RWPE1 (cell line): ENCODE data around the gene C1orf21.

Experiments used
- CTCF ChIA-PET: fragments of 350-600 bp; sonication (Branson Sonifier 250); formaldehyde crosslinking; extraction: SDS; loops from one replicate; lab custom pipeline; 2021; lab: Yijun Ruan, JAX
- POLR2A ChIA-PET: fragments of 400-600 bp; formaldehyde crosslinking; extraction: SDS; loops from one replicate; lab custom pipeline; 2020; ENCODE audit warnings: antibody characterized with exemption; ENCODE audit not compliant: low non-redundant PET; lab: Yijun Ruan, JAX
- DNase-seq: peaks from one replicate; pipeline ENCODE4 v3.0.0; 2012; ENCODE audit warnings: low spot score
- H3K27ac ChIP-seq: fragments of 450-650 bp; 2 replicates; pipeline ENCODE4 v1.5.1; 2017
- TF ChIP-seq, protein P1 (sequence below): fragments of 450-650 bp; conservative IDR thresholded peaks from 2 replicates; pipeline ENCODE4 v1.5.1; 2017; ENCODE audit warnings: low read depth, mild to moderate bottlenecking

Gene C1orf21

DNA sequence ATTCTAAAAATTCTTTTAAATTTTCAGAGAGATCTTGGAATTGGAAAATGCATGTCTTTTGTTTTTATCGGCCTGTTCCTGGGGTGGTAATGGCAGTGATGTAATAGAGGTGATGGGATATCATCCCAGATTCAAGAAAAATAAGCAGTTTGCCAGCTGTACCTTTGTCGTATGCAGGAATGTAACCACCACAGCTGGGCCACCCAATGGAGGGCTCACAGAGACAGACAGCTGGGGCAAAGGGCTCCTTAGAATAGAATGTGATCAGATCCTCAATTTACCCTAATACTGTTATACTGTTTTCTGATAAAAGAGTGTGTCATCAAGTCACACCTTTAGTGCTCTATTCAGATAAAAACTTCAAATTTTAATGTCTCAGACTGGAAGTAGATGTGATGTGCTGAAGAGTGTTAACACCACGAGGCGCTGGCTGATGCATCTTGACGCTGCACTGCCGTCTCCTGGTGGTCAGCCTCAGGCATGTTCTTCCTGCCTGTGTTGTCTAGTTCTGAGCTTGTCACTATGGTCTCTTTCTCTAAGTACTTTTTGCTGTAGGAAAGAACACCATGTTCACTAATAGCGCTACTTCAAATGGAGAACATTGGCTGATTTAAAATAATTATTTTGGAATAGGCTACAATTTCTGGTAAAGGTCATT, 78.8 kb downstream of the C1orf21 start:
- DNase-seq = no peak
- ChIA-PET POLR2A (no interaction called here), CTCF (interaction anchor here (0.6 kb wide), 1 partner anchor 13 kb away, joined by 3 read pairs; no protein-coding TSS in a partner anchor)

GRCh38 chr1:184467295-184467694, 80.5 kb downstream of the C1orf21 start:
- CTCF ChIA-PET = no interaction called here
- no peak for DNase-seq
- H3K27ac ChIP-seq = no peak overlapping the region
- TF ChIP-seq, protein P1, sequence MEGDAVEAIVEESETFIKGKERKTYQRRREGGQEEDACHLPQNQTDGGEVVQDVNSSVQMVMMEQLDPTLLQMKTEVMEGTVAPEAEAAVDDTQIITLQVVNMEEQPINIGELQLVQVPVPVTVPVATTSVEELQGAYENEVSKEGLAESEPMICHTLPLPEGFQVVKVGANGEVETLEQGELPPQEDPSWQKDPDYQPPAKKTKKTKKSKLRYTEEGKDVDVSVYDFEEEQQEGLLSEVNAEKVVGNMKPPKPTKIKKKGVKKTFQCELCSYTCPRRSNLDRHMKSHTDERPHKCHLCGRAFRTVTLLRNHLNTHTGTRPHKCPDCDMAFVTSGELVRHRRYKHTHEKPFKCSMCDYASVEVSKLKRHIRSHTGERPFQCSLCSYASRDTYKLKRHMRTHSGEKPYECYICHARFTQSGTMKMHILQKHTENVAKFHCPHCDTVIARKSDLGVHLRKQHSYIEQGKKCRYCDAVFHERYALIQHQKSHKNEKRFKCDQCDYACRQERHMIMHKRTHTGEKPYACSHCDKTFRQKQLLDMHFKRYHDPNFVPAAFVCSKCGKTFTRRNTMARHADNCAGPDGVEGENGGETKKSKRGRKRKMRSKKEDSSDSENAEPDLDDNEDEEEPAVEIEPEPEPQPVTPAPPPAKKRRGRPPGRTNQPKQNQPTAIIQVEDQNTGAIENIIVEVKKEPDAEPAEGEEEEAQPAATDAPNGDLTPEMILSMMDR = no peak
- POLR2A ChIA-PET = no interaction called here

More for the DNA sequence above, 78.8 kb downstream of the C1orf21 start:
- no peak overlapping the region for H3K27ac ChIP-seq
- TF ChIP-seq, protein P1 = no peak

DNA sequence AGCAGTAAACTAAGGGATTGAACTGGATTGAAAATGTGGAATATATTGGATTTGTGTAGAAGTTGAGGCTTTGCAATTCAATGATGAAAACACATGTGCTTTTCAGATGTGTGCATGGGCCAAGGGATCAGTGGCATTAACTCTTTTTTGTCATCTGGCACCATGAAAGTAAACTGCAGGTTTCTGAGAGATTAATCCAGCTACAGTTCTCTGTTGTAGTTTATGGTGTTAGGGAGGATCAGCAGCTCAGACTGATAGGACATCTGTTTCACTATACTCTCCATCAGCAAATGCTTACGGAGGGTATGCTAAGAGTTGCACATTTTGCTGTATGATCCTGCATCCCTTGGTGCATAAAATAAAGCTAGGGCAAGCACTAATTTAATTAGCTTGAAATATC, 82.6 kb downstream of the C1orf21 start:
- no peak for DNase-seq
- no peak overlapping the region for H3K27ac ChIP-seq
- ChIA-PET POLR2A (interaction anchor here (0.7 kb wide), 1 partner anchor 8 kb away, joined by 3 read pairs; no protein-coding TSS in a partner anchor), CTCF (no interaction called here)
- TF ChIP-seq, protein P1 = no peak

DNA sequence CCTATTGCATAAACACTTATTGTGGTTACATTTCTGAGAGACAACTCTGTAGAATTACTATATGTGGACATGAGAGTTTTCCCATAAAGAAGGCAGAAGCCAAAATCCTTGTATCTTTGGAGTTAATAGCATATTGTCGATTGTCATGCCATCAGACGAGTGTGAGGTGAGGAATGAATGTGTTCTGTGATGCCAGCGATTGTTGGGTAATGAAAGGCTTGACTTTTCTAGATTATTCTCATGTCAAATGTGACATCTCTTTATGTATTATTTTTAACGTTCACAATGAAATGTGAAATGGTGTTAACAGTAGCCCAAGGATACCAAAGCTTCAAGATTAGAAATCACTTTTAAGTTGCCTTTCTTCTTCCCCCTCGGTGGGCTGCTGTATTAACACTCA, 84.9 kb downstream of the C1orf21 start:
- no peak overlapping the region for H3K27ac ChIP-seq
- POLR2A ChIA-PET = no interaction called here
- TF ChIP-seq, protein P1 = no peak
- no peak for DNase-seq
- CTCF ChIA-PET = no interaction called here

DNA sequence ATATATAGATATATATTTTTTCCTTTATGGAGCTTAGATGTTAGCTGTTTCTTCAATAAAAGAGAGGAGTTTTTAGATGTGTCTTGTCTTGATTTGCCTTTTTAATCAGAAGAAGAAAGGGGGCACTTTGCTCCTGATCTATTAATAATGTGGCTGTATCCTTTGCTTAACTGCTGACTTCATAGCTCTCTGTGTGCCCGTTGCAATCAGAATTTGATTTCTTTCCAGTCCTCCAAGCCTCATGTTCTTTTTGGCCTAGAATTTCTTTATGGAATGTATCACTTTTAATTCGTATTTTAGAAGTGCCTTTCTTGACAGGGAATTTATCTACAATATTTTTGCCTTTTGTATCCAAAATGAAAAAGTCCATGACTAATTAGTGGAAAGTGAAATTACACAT, 85.3 kb downstream of the C1orf21 start:
- no peak overlapping the region for H3K27ac ChIP-seq
- CTCF ChIA-PET = no interaction called here
- no peak for DNase-seq
- TF ChIP-seq, protein P1 = no peak
- POLR2A ChIA-PET = no interaction called here

DNA sequence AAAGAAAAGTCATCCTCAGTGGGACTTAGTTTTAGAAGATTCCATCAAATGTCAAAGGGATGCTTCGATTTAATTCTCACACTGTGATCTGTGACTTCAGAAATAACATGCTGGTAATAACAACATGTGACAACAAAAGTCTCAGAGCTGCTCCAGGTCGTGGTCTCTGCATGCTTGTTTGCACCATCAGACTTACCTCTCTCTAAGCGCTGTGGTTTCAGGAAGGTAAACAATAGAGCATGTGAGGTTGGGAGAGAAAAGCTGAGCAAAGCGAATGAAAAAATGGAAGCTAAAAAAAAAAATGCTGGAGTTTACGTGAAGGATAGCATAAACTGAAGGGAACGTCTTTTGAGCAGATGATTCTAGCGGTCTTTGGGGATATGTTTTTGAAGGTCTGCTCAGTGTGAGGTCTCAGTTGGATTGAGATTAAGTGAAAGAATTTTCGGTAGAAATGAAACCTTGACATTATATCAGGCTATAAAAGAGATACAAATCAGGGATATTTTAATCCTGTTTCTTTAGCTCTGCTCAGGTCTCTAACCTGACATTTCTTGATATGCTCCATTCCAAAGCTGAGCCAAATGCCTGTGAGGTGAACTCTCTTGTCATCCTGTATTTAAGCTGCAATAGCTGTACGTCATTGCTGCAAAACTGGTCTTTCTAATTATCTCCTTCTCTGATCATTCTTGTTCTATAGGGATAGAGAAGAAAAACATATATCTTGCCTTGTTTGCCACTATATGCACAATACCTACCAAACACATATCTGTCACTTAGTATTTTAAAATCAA, 86.5 kb downstream of the C1orf21 start:
- H3K27ac ChIP-seq = no peak overlapping the region
- CTCF ChIA-PET = interaction anchor here (1.0 kb wide), 1 partner anchor 9 kb away, joined by 3 read pairs; no protein-coding TSS in a partner anchor
- TF ChIP-seq, protein P1 = no peak
- DNase-seq = no peak
- POLR2A ChIA-PET = no interaction called here
